Smooth muscle cell (in vitro differentiated cells): ENCODE results near the gene RAP1GAP2. TPM values are rescaled to one million over a fixed set of nuclear protein-coding genes. Genes with fewer than 3 reads are reported as not detected.
"Not testable (repeated sequence)": the region's sequence is repeated elsewhere in the genome, so short reads cannot be mapped to it uniquely, and the experiment has no call there.

Experiments used
- DNase-seq: peaks from one replicate; lab custom pipeline; 2025; ENCODE audit not compliant: unreplicated experiment; lab: John Stamatoyannopoulos, UW
- H2AFZ ChIP-seq: fragments of 200-600 bp; sonication (generic); 2 replicates; pipeline ENCODE4 v1.6.0; 2016; ENCODE audit warnings: antibody characterized with exemption, low read depth, mild to moderate bottlenecking
- H3F3A ChIP-seq: fragments of 200-600 bp; sonication (generic); 2 replicates; pipeline ENCODE4 v1.6.0; 2017; ENCODE audit warnings: antibody characterized with exemption, low read depth
- H3K27ac ChIP-seq: fragments of 200-600 bp; sonication (generic); 2 replicates; pipeline ENCODE4 v1.5.1; 2016; ENCODE audit warnings: low read depth, mild to moderate bottlenecking
- H3K27me3 ChIP-seq: fragments of 200-600 bp; sonication (generic); 2 replicates; pipeline ENCODE4 v1.6.1; 2016; ENCODE audit warnings: low read depth, mild to moderate bottlenecking
- H3K36me3 ChIP-seq: fragments of 200-600 bp; sonication (generic); 2 replicates; pipeline ENCODE4 v1.5.1; 2016; ENCODE audit warnings: low read depth
- H3K4me1 ChIP-seq: fragments of 200-600 bp; sonication (generic); 2 replicates; pipeline ENCODE4 v1.5.1; 2016; ENCODE audit warnings: low read depth
- H3K4me2 ChIP-seq: fragments of 200-600 bp; sonication (generic); 2 replicates; pipeline ENCODE4 v1.6.0; 2016; ENCODE audit warnings: mild to moderate bottlenecking
- H3K4me3 ChIP-seq: fragments of 200-600 bp; sonication (generic); 2 replicates; pipeline ENCODE4 v1.5.1; 2016; ENCODE audit warnings: mild to moderate bottlenecking
- H3K79me2 ChIP-seq: fragments of 200-600 bp; sonication (generic); 2 replicates; pipeline ENCODE4 v1.6.0; 2016; ENCODE audit warnings: low read depth, mild to moderate bottlenecking
- H3K9ac ChIP-seq: fragments of 200-600 bp; sonication (generic); 2 replicates; pipeline ENCODE4 v1.6.0; 2016; ENCODE audit warnings: low read depth
- H3K9me3 ChIP-seq: fragments of 200-600 bp; sonication (generic); replicated peaks from 2 replicates; pipeline ENCODE4 v1.5.1; 2016; ENCODE audit warnings: low read depth
- H4K20me1 ChIP-seq: fragments of 200-600 bp; sonication (generic); 2 replicates; pipeline ENCODE4 v1.6.0; 2016; ENCODE audit warnings: low read depth
- WGBS: methylation state at CpG from one replicate; pipeline ENCODE4 v1.1.7; 2016; ENCODE audit warnings: low lambda C conversion rate; 5-methylcytosine and 5-hydroxymethylcytosine counted together
- polyA plus RNA-seq: library from polyadenylated mRNA; unstranded; fragments of >200 nt; fragmentation: Nextera tagmentation; extraction: Ambion mirVana; gene quantifications from 2 replicates; pipeline ENCODE4 v1.2.1, GENCODE V29; 2016
- total RNA-seq: library from RNA; depleted of rRNA; stranded (reverse); fragments of >200 nt; gene quantifications from 2 replicates; pipeline ENCODE4 v1.2.3, GENCODE V29; 2014
- TF ChIP-seq, protein P1 (sequence below): fragments of 200-600 bp; sonication (generic); IDR thresholded peaks from 2 replicates; pipeline ENCODE4 v1.5.1; 2017; ENCODE audit warnings: borderline replicate concordance, mild to moderate bottlenecking, antibody characterized with exemption; ENCODE audit not compliant: insufficient read depth, poor library complexity, severe bottlenecking

The RAP1GAP2 gene
- total and polyA plus RNA-seq, 2 experiments from 2014 or later, result 0.31 to 0.99 TPM

GRCh38 chr17:3048727-3049471 is 252.7 kb downstream of the RAP1GAP2 start:
- H3K27me3 ChIP-seq, result no peaks in the 10 kb centered on the region
- 6% methylated on average over 50 of the region's 50 CpGs for WGBS
- H3K9ac ChIP-seq, result no peak overlapping the region
- no peaks in the 10 kb centered on the region for H3F3A ChIP-seq
- H4K20me1 ChIP-seq, result no peaks in the 10 kb centered on the region
- H3K36me3 ChIP-seq, result no peaks in the 10 kb centered on the region
- peak overlapping the region; percentile 90 for H3K4me2 ChIP-seq
- H3K4me1 ChIP-seq, result peaks cover 3% of the 10 kb centered on the region
- H3K27ac ChIP-seq, result no peak overlapping the region
- peak overlapping the region; percentile 95 for H2AFZ ChIP-seq
- peak; percentile 72 for DNase-seq
- H3K9me3 ChIP-seq, result no peaks in the 10 kb centered on the region
- TF ChIP-seq, protein P1, sequence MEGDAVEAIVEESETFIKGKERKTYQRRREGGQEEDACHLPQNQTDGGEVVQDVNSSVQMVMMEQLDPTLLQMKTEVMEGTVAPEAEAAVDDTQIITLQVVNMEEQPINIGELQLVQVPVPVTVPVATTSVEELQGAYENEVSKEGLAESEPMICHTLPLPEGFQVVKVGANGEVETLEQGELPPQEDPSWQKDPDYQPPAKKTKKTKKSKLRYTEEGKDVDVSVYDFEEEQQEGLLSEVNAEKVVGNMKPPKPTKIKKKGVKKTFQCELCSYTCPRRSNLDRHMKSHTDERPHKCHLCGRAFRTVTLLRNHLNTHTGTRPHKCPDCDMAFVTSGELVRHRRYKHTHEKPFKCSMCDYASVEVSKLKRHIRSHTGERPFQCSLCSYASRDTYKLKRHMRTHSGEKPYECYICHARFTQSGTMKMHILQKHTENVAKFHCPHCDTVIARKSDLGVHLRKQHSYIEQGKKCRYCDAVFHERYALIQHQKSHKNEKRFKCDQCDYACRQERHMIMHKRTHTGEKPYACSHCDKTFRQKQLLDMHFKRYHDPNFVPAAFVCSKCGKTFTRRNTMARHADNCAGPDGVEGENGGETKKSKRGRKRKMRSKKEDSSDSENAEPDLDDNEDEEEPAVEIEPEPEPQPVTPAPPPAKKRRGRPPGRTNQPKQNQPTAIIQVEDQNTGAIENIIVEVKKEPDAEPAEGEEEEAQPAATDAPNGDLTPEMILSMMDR, result peak; percentile 56
- no peaks in the 10 kb centered on the region for H3K79me2 ChIP-seq
- H3K4me3 ChIP-seq, result peak overlapping the region; percentile 71

DNA sequence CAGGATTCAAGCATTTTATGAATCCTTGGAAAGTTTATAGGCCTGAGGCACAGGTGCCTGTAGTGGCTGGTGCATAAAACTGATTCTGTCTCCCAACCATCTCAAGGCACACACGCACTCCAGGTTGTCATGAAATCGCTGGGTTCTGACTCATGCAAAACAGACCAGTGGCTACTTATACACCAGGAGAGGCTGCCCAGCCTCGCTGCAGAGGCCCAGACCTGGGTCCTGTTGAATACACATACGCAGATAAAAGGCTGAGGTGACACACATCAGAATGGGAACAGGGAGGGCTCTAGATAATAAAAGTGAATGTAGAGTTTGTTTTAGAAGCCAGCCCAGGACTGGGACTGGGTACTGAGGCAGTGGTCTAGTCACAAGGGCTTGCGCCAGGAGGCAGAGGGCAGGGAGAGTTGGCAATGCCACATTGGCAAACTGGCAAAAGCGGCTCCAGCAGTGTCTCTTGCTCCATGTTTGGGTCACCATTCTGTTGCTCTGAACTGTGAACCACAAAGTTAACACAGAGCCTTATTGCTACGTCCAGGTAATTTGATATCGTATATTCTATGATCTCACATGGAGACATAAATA is 253.6 kb downstream of the RAP1GAP2 start:
- Histone ChIP-seq H3K9ac (no peak overlapping the region), H3K4me3 (peak overlapping the region; percentile 71), H4K20me1 (no peaks in the 10 kb centered on the region), H3K27ac (no peak overlapping the region), H3K4me1 (peaks cover 3% of the 10 kb centered on the region), H3K79me2 (no peaks in the 10 kb centered on the region), H3K27me3 (no peaks in the 10 kb centered on the region), H3K9me3 (no peaks in the 10 kb centered on the region), H3F3A (no peaks in the 10 kb centered on the region), H3K4me2 (peak overlapping the region; percentile 90), H3K36me3 (no peaks in the 10 kb centered on the region), H2AFZ (peak overlapping the region; percentile 95)
- 91% methylated on average over 8 of the region's 8 CpGs for WGBS
- DNase-seq, result no peak
- TF ChIP-seq, protein P1, result no peak

- not testable (repeated sequence) for H2AFZ ChIP-seq, H3K4me1 ChIP-seq, DNase-seq
Observed at GRCh38 chr17:3054868-3055267, 258.6 kb downstream of the RAP1GAP2 start.

DNA sequence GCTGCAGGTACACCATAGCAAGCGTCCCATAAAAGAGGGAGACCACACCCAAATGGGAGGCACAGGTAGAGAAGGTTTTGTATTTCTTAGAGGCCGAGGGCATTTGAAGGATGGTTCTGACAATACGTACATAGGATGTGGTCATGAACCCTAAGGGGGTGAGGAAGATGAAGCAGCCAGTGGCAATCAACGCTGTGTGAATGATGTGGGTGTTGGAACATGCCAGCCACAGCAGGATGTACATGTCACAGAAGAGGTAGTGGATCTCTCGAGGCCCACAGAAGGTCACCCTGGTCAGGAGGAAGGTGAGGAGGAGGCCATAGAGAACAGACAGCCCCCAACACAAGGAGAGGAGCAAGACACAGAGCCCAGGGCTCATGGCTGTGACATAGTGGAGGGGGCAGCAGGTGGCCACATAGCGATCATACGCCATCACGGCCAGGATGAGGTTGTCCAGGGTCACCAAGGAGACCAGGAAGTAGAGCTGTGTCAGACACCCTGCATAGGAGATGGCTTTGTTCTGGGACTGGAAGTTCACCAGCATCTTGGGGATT is 266.7 kb downstream of the RAP1GAP2 start:
- not testable (repeated sequence) for H3F3A ChIP-seq, H3K79me2 ChIP-seq, H4K20me1 ChIP-seq, H3K4me2 ChIP-seq, H3K9me3 ChIP-seq, H3K4me3 ChIP-seq, H2AFZ ChIP-seq, H3K27ac ChIP-seq, H3K4me1 ChIP-seq, H3K27me3 ChIP-seq, H3K36me3 ChIP-seq, DNase-seq, H3K9ac ChIP-seq
- 79% methylated on average over 8 of the region's 8 CpGs for WGBS

More at GRCh38 chr17:3054868-3055267, 258.6 kb downstream of the RAP1GAP2 start:
- H3K9ac ChIP-seq, H3K27me3 ChIP-seq, H3K36me3 ChIP-seq, H3K4me3 ChIP-seq, H3F3A ChIP-seq, H3K79me2 ChIP-seq, H3K4me2 ChIP-seq, H3K27ac ChIP-seq, H4K20me1 ChIP-seq, H3K9me3 ChIP-seq: not testable (repeated sequence)
- WGBS, result 85% methylated on average over 1 of the region's 2 CpGs

GRCh38 chr17:3063507-3063906 is 267.3 kb downstream of the RAP1GAP2 start, which contains the start of gene OR1D5:
OR1D5 (minus strand) TSS chr17:3063607; CDS start chr17:3063607, 0 bp downstream.
- not testable (repeated sequence) for H3K79me2 ChIP-seq, H3F3A ChIP-seq, H3K4me3 ChIP-seq, H3K27me3 ChIP-seq, H3K4me2 ChIP-seq, H3K4me1 ChIP-seq, H3K27ac ChIP-seq, H3K36me3 ChIP-seq, H3K9me3 ChIP-seq, H4K20me1 ChIP-seq, DNase-seq, H3K9ac ChIP-seq, H2AFZ ChIP-seq
- 40% methylated on average over 1 of the region's 2 CpGs for WGBS

- H3K4me2 ChIP-seq, H3K36me3 ChIP-seq, H3K9ac ChIP-seq, H3K27ac ChIP-seq, H2AFZ ChIP-seq, H3K4me1 ChIP-seq, H3K27me3 ChIP-seq, H3K79me2 ChIP-seq, H3K9me3 ChIP-seq, DNase-seq, H3F3A ChIP-seq, H4K20me1 ChIP-seq, H3K4me3 ChIP-seq: not testable (repeated sequence)
- 92% methylated on average over 1 of the region's 1 CpG for WGBS
Observed at GRCh38 chr17:3065192-3065591, 269.0 kb downstream of the RAP1GAP2 start.

DNA sequence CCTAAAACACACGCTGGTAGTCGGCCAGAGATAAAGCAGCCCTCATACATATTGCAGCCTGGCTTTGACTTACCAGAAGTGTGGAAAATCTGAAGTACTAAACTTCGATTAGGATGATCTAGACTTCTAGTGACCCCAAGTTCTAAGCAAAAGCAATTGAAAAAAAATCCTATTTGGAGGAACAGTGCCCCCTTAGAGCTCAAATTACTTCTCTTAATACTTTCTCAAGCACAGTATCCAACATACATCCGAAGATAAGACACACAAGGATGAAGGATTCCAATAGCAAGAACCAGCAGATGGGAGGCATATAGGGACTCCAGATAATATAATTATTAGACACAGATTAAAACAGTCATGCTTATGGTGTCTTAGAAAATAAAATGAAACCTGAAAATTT is 277.6 kb downstream of the RAP1GAP2 start:
- H3K79me2 ChIP-seq, H3K9me3 ChIP-seq, H3K27ac ChIP-seq, H3K4me3 ChIP-seq, H3K27me3 ChIP-seq, DNase-seq, H3K4me1 ChIP-seq, H3K4me2 ChIP-seq, H3K36me3 ChIP-seq, H4K20me1 ChIP-seq, H3F3A ChIP-seq, H2AFZ ChIP-seq, H3K9ac ChIP-seq: not testable (repeated sequence)
- 62% methylated on average over 4 of the region's 4 CpGs for WGBS
